Posterior vena cava (tissue), 2 donors: ENCODE results near the gene EPHB1. TPM values are rescaled to one million over a fixed set of nuclear protein-coding genes. Genes with fewer than 3 reads are reported as not detected.
"Not testable (repeated sequence)": the region's sequence is repeated elsewhere in the genome, so short reads cannot be mapped to it uniquely, and the experiment has no call there.

ENCODE experiments used
- DNase-seq: peaks from one replicate; pipeline ENCODE4 v3.0.0-alpha.2; 2020; ENCODE audit warnings: low spot score
- intact Hi-C, 2 donors: fragments of 100-400 bp; cut with DNase I; formaldehyde crosslinking; loops; one replicate each; pipeline versions ENCODE4 v1.14.1 to v1.14.2; 2022 to 2023
- total RNA-seq, 2 donors: library from RNA; stranded (reverse); fragmentation: NEBNext Ultra II Directional; extraction: Animal tissue kit (Norgen Biotek cat#: 25700); gene quantifications; one replicate each; pipeline ENCODE4 v1.2.1, GENCODE V29; 2021
- donor health status: DM: yes; HTN: yes; CAD: no.
- donor health status: DM: yes; HTN: yes; CAD: no.

Gene EPHB1
- total RNA-seq, 2 donors from 2014 or later: 3.7 TPM

GRCh38 chr3:135082706-135083105 is 287.6 kb downstream of the EPHB1 start:
- DNase-seq: no peak
- intact Hi-C loops: no loop called here

- no peak for DNase-seq
- intact Hi-C loops: no loop called here
Measured at GRCh38 chr3:135083179-135083578, 288.1 kb downstream of the EPHB1 start.

- intact Hi-C loops: no loop called here
- no peak for DNase-seq
Measured at GRCh38 chr3:135083756-135084155, 288.7 kb downstream of the EPHB1 start.

GRCh38 chr3:135084405-135084804 is 289.3 kb downstream of the EPHB1 start:
- intact Hi-C loops: no loop called here
- no peak for DNase-seq

- no peak for DNase-seq
- intact Hi-C loops: no loop called here
Measured at GRCh38 chr3:135084976-135085375, 289.9 kb downstream of the EPHB1 start.

GRCh38 chr3:135085652-135086436 is 290.8 kb downstream of the EPHB1 start:
- intact Hi-C loops: no loop called here

GRCh38 chr3:135087782-135088181 is 292.7 kb downstream of the EPHB1 start:
- intact Hi-C loops: no loop called here
- DNase-seq: no peak

More at GRCh38 chr3:135085652-135086436, 290.8 kb downstream of the EPHB1 start:
- no peak for DNase-seq

GRCh38 chr3:135089451-135089850 is 294.4 kb downstream of the EPHB1 start:
- intact Hi-C loops: no loop called here
- no peak for DNase-seq

- intact Hi-C loops: no loop called here
- no peak for DNase-seq
Measured at GRCh38 chr3:135090020-135090717, 295.1 kb downstream of the EPHB1 start.

GRCh38 chr3:135091946-135092345 is 296.9 kb downstream of the EPHB1 start:
- intact Hi-C loops: no loop called here

GRCh38 chr3:135093121-135093520 is 298.1 kb downstream of the EPHB1 start:
- DNase-seq: no peak
- intact Hi-C loops: no loop called here

More at GRCh38 chr3:135091946-135092345, 296.9 kb downstream of the EPHB1 start:
- no peak for DNase-seq

GRCh38 chr3:135097276-135097946 is 302.4 kb downstream of the EPHB1 start:
- DNase-seq: no peak
- intact Hi-C loops: no loop called here

GRCh38 chr3:135099734-135100355 is 304.8 kb downstream of the EPHB1 start:
- no peak for DNase-seq
- intact Hi-C loops: no loop called here

- intact Hi-C loops: no loop called here
Measured at GRCh38 chr3:135100366-135100765, 305.3 kb downstream of the EPHB1 start.

GRCh38 chr3:135103917-135104316 is 308.9 kb downstream of the EPHB1 start:
- DNase-seq: no peak
- intact Hi-C loops: no loop called here

More at GRCh38 chr3:135100366-135100765, 305.3 kb downstream of the EPHB1 start:
- no peak for DNase-seq

- intact Hi-C loops: no loop called here
Measured at GRCh38 chr3:135106445-135106844, 311.4 kb downstream of the EPHB1 start.

GRCh38 chr3:135107043-135107442 is 312.0 kb downstream of the EPHB1 start:
- no peak for DNase-seq
- intact Hi-C loops: no loop called here

More at GRCh38 chr3:135106445-135106844, 311.4 kb downstream of the EPHB1 start:
- DNase-seq: no peak

GRCh38 chr3:135109681-135110080 is 314.6 kb downstream of the EPHB1 start:
- intact Hi-C loops: no loop called here
- DNase-seq: no peak

- DNase-seq, intact Hi-C loops: not testable (repeated sequence)
Measured at GRCh38 chr3:135114551-135114950, 319.5 kb downstream of the EPHB1 start.

- intact Hi-C loops: no loop called here
- no peak for DNase-seq
Measured at GRCh38 chr3:135117977-135118376, 322.9 kb downstream of the EPHB1 start.
